Activated CD4-positive, alpha-beta T cell treated with anti-CD3 and anti-CD28 coated beads, Interleukin-2, Interleukin-6, amounts not matched to agents 100 ng/mL and 50 ng/mL, durations not matched to agents 16 hours and 8 hours (primary cell): ENCODE results near the gene FNDC3B.

Source experiments
- DNase-seq: peaks from one replicate; pipeline ENCODE4 v3.0.0-alpha.2; 2020

The FNDC3B gene

GRCh38 chr3:172121981-172122380 is 82.6 kb downstream of the FNDC3B start:
- no peak for DNase-seq

- DNase-seq: no peak
Observed at GRCh38 chr3:172124271-172124670, 84.9 kb downstream of the FNDC3B start.

GRCh38 chr3:172125053-172125452 is 85.7 kb downstream of the FNDC3B start:
- DNase-seq: no peak

- no peak for DNase-seq
Observed at GRCh38 chr3:172125963-172126457, 86.6 kb downstream of the FNDC3B start.

- DNase-seq: no peak
Observed at GRCh38 chr3:172126741-172127140, 87.4 kb downstream of the FNDC3B start.

- DNase-seq: no peak
Observed at GRCh38 chr3:172127141-172127540, 87.8 kb downstream of the FNDC3B start.

GRCh38 chr3:172127929-172128580 is 88.7 kb downstream of the FNDC3B start:
- no peak for DNase-seq

- DNase-seq: no peak
Observed at GRCh38 chr3:172128858-172129257, 89.5 kb downstream of the FNDC3B start.

- no peak for DNase-seq
Observed at GRCh38 chr3:172129498-172129849, 90.1 kb downstream of the FNDC3B start.

GRCh38 chr3:172129850-172130716 is 90.7 kb downstream of the FNDC3B start:
- DNase-seq: peak; percentile 85

GRCh38 chr3:172130717-172131050 is 91.3 kb downstream of the FNDC3B start:
- no peak for DNase-seq

GRCh38 chr3:172131746-172132145 is 92.4 kb downstream of the FNDC3B start:
- DNase-seq: no peak

GRCh38 chr3:172132159-172132586 is 92.8 kb downstream of the FNDC3B start:
- DNase-seq: peak; percentile 59

GRCh38 chr3:172132721-172133311 is 93.4 kb downstream of the FNDC3B start:
- no peak for DNase-seq

GRCh38 chr3:172133838-172134237 is 94.5 kb downstream of the FNDC3B start:
- no peak for DNase-seq

GRCh38 chr3:172134352-172134751 is 95.0 kb downstream of the FNDC3B start:
- DNase-seq: peak; percentile 54

GRCh38 chr3:172135185-172135584 is 95.8 kb downstream of the FNDC3B start:
- DNase-seq: no peak

- no peak for DNase-seq
Observed at GRCh38 chr3:172135820-172136219, 96.4 kb downstream of the FNDC3B start.

- DNase-seq: no peak
Observed at GRCh38 chr3:172136330-172136729, 97.0 kb downstream of the FNDC3B start.

GRCh38 chr3:172137287-172138192 is 98.2 kb downstream of the FNDC3B start:
- no peak for DNase-seq

GRCh38 chr3:172138193-172138537 is 98.8 kb downstream of the FNDC3B start:
- DNase-seq: no peak

GRCh38 chr3:172138792-172139507 is 99.6 kb downstream of the FNDC3B start:
- DNase-seq: peak; percentile 73
